ENCODE measurements around the gene DIPK1C.

GRCh38 chr18:74505776-74506175, 48.7 kb upstream of the DIPK1C start:
- TF ChIP-seq POLR2AphosphoS5 (IDR thresholded peaks at IDR 0.05; ENCODE audit: low read depth, low read length) (0 out of 2 replicates have a peak, but pooled peaks have one; percentile 13), POLR2A (IDR thresholded peaks at IDR 0.05; ENCODE audit: low read depth, low read length) (no peak), SPI1 (IDR thresholded peaks at IDR 0.05; ENCODE audit: low read depth, low read length) (no peak), TAF1 (IDR thresholded peaks at IDR 0.05; ENCODE audit: low read depth, low read length) (no peak), PAX5 (IDR thresholded peaks at IDR 0.05; ENCODE audit: insufficient read depth, low read length, severe bottlenecking) (no peak)

Measured in GM12891 (cell line).